ENCODE measurements around the gene AUTS2. TPM values are rescaled to one million over a fixed set of nuclear protein-coding genes. Genes with fewer than 3 reads are reported as not detected.
A peak's percentile ranks its signal among the peaks of the same experiment; 100 is the strongest.
"Not testable (repeated sequence)": the region's sequence is repeated elsewhere in the genome, so short reads cannot be mapped to it uniquely, and the experiment has no call there.

The AUTS2 gene
- total RNA-seq, 1 experiment from 2014 or later = 13.9 TPM

GRCh38 chr7:70706204-70706603 lies 1107.9 kb downstream of the AUTS2 start:
- peak; percentile 37 for DNase-seq (ENCODE audit: low read depth)

GRCh38 chr7:70706698-70707097 lies 1108.4 kb downstream of the AUTS2 start:
- no peak for DNase-seq (ENCODE audit: low read depth)

- no peak for DNase-seq (ENCODE audit: low read depth)
Observed at GRCh38 chr7:70707823-70708243, 1109.6 kb downstream of the AUTS2 start.

- DNase-seq (ENCODE audit: low read depth) = peak; percentile 98
Observed at GRCh38 chr7:70710011-70710480, 1111.8 kb downstream of the AUTS2 start.

- peak; percentile 35 for DNase-seq (ENCODE audit: low read depth)
Observed at GRCh38 chr7:70710651-70711050, 1112.4 kb downstream of the AUTS2 start.

GRCh38 chr7:70711452-70711851 lies 1113.2 kb downstream of the AUTS2 start:
- DNase-seq (ENCODE audit: low read depth) = no peak

GRCh38 chr7:70712942-70713341 lies 1114.7 kb downstream of the AUTS2 start:
- DNase-seq (ENCODE audit: low read depth) = no peak

GRCh38 chr7:70714506-70715038 lies 1116.3 kb downstream of the AUTS2 start:
- no peak for DNase-seq (ENCODE audit: low read depth)

- no peak for DNase-seq (ENCODE audit: low read depth)
Observed at GRCh38 chr7:70717553-70718329, 1119.5 kb downstream of the AUTS2 start.

- DNase-seq (ENCODE audit: low read depth) = no peak
Observed at GRCh38 chr7:70719125-70719524, 1120.8 kb downstream of the AUTS2 start.

- DNase-seq (ENCODE audit: low read depth) = no peak
Observed at GRCh38 chr7:70720191-70720873, 1122.1 kb downstream of the AUTS2 start.

- DNase-seq (ENCODE audit: low read depth) = no peak
Observed at GRCh38 chr7:70721500-70721899, 1123.2 kb downstream of the AUTS2 start.

- no peak for DNase-seq (ENCODE audit: low read depth)
Observed at GRCh38 chr7:70723339-70723738, 1125.1 kb downstream of the AUTS2 start.

GRCh38 chr7:70725448-70725847 lies 1127.2 kb downstream of the AUTS2 start:
- DNase-seq (ENCODE audit: low read depth) = no peak

GRCh38 chr7:70726294-70726693 lies 1128.0 kb downstream of the AUTS2 start:
- no peak for DNase-seq (ENCODE audit: low read depth)

GRCh38 chr7:70726951-70727378 lies 1128.7 kb downstream of the AUTS2 start:
- no peak for DNase-seq (ENCODE audit: low read depth)

- no peak for DNase-seq (ENCODE audit: low read depth)
Observed at GRCh38 chr7:70727861-70728260, 1129.6 kb downstream of the AUTS2 start.

- DNase-seq (ENCODE audit: low read depth) = peak; percentile 49
Observed at GRCh38 chr7:70728872-70729552, 1130.7 kb downstream of the AUTS2 start.

- not testable (repeated sequence) for DNase-seq (ENCODE audit: low read depth)
Observed at GRCh38 chr7:70729553-70730157, 1131.4 kb downstream of the AUTS2 start.

GRCh38 chr7:70730451-70731110 lies 1132.3 kb downstream of the AUTS2 start:
- DNase-seq (ENCODE audit: low read depth) = no peak

GRCh38 chr7:70733090-70733489 lies 1134.8 kb downstream of the AUTS2 start:
- no peak for DNase-seq (ENCODE audit: low read depth)
